ENCODE results near the gene DPYD.

Gene DPYD

GRCh38 chr1:97680894-97681293 is 239.9 kb downstream of the DPYD start:
- DNase-seq, result no peak

GRCh38 chr1:97680470-97680869 is 240.4 kb downstream of the DPYD start:
- DNase-seq, result no peak

GRCh38 chr1:97677702-97678101 is 243.1 kb downstream of the DPYD start:
- no peak for DNase-seq

- DNase-seq, result no peak
Observed at GRCh38 chr1:97674517-97674916, 246.3 kb downstream of the DPYD start.

- DNase-seq, result no peak
Observed at GRCh38 chr1:97668945-97669344, 251.9 kb downstream of the DPYD start.

- no peak for DNase-seq
Observed at GRCh38 chr1:97660431-97661105, 260.3 kb downstream of the DPYD start.

- DNase-seq, result no peak
Observed at GRCh38 chr1:97654876-97655585, 265.8 kb downstream of the DPYD start.

- no peak for DNase-seq
Observed at GRCh38 chr1:97651250-97651649, 269.6 kb downstream of the DPYD start.

GRCh38 chr1:97649591-97649990 is 271.2 kb downstream of the DPYD start:
- no peak for DNase-seq

- DNase-seq, result no peak
Observed at GRCh38 chr1:97647776-97648175, 273.1 kb downstream of the DPYD start.

- no peak for DNase-seq
Observed at GRCh38 chr1:97646071-97646470, 274.8 kb downstream of the DPYD start.

- DNase-seq, result no peak
Observed at GRCh38 chr1:97640677-97641076, 280.2 kb downstream of the DPYD start.

- DNase-seq, result no peak
Observed at GRCh38 chr1:97636941-97637340, 283.9 kb downstream of the DPYD start.

GRCh38 chr1:97634758-97635157 is 286.1 kb downstream of the DPYD start:
- DNase-seq, result no peak

- DNase-seq, result no peak
Observed at GRCh38 chr1:97632776-97633175, 288.1 kb downstream of the DPYD start.

GRCh38 chr1:97632075-97632474 is 288.8 kb downstream of the DPYD start:
- no peak for DNase-seq

GRCh38 chr1:97630948-97631347 is 289.9 kb downstream of the DPYD start:
- no peak for DNase-seq

GRCh38 chr1:97630281-97630680 is 290.6 kb downstream of the DPYD start:
- no peak for DNase-seq

GRCh38 chr1:97623220-97623619 is 297.6 kb downstream of the DPYD start:
- DNase-seq, result no peak

- DNase-seq, result no peak
Observed at GRCh38 chr1:97621955-97622354, 298.9 kb downstream of the DPYD start.

- DNase-seq, result no peak
Observed at GRCh38 chr1:97619706-97620105, 301.1 kb downstream of the DPYD start.

- DNase-seq, result no peak
Observed at GRCh38 chr1:97610748-97611147, 310.1 kb downstream of the DPYD start.

GRCh38 chr1:97610102-97610501 is 310.7 kb downstream of the DPYD start:
- DNase-seq, result no peak

- DNase-seq, result no peak
Observed at GRCh38 chr1:97608272-97608671, 312.6 kb downstream of the DPYD start.

- DNase-seq, result no peak
Observed at GRCh38 chr1:97603776-97604175, 317.1 kb downstream of the DPYD start.
